ENCODE measurements around the gene ACP6. TPM values are rescaled to one million over a fixed set of nuclear protein-coding genes. Genes with fewer than 3 reads are reported as not detected.

Gene ACP6
- total and polyA plus RNA-seq, 10 of the 15 experiments (the other 5 are each of a cell fraction or from before 2014, with no cell fraction given): 3.1 to 19.7 (median 9.4) TPM

- Histone ChIP-seq H4K20me1 (ENCODE audit: control insufficient read depth, insufficient read depth) (no peaks in the 10 kb centered on the region), H3K4me2 (ENCODE audit: control insufficient read depth, insufficient read depth) (peak overlapping the region; percentile 97), H2AFZ (ENCODE audit: control insufficient read depth, low read depth, low read length) (peak overlapping the region; percentile 61), H3K9ac (ENCODE audit: control insufficient read depth, insufficient read depth, low read length) (peak overlapping the region; percentile 79), H3K27ac (ENCODE audit: control insufficient read depth, insufficient read depth) (peak overlapping the region; percentile 35), H3K36me3 (ENCODE audit: control insufficient read depth in 2 of 2, insufficient read depth in 2 of 2, low read length in 1 of 2) (no peaks in the 10 kb centered on the region), H3K79me2 (ENCODE audit: control insufficient read depth, insufficient read depth, low read length) (peaks cover 10% of the 10 kb centered on the region), H3K9me3 (replicated peaks; ENCODE audit: control insufficient read depth, insufficient read depth, low read length) (no peaks in the 10 kb centered on the region), H3K4me3 (peak overlapping the region; percentile 73), H3K4me1 (ENCODE audit: control insufficient read depth, insufficient read depth, low read length) (peaks cover 12% of the 10 kb centered on the region), H3K27me3 (replicated peaks in 1 of 2; ENCODE audit: control insufficient read depth in 2 of 2, insufficient read depth in 2 of 2, low read length in 1 of 2) (peaks cover 0 to 3% of the 10 kb centered on the region in 2 experiments; a peak in 2 of 4 replicates)
- DNase-seq (ENCODE audit: low read depth, low spot score) (no peak), ATAC-seq (no peak; the same call in 2 of the 3 replicates), FAIRE-seq (no peak)
- 0% methylated on average over 3 of the region's 42 CpGs for WGBS (ENCODE audit: insufficient coverage, insufficient replicate concordance, low lambda C conversion rate, missing lambda C conversion rate)
- RAD21 ChIA-PET (ENCODE audit: unreplicated experiment): no interaction called here
- SMC1A ChIA-PET (ENCODE audit: uncharacterized antibody, unreplicated experiment): no interaction called here
- in situ Hi-C loops (cut with MboI): no loop called here
- CTCF ChIA-PET: interaction anchor here (1.3 to 1.7 kb wide), 3 partner anchors 26 to 41 kb away, joined by 5 to 6 read pairs (median 5); no protein-coding TSS in a partner anchor
- intact Hi-C loops (cut with micrococcal nuclease; ENCODE audit: unreplicated experiment): no loop called here
- BruUV-seq (replicated peaks): no TSS peak
- POLR2A ChIA-PET: interaction anchor here (1.5 kb wide), 1 partner anchor 11 kb away, joined by 3 read pairs; a partner anchor contains a TSS
- TF ChIP-seq, protein P1, sequence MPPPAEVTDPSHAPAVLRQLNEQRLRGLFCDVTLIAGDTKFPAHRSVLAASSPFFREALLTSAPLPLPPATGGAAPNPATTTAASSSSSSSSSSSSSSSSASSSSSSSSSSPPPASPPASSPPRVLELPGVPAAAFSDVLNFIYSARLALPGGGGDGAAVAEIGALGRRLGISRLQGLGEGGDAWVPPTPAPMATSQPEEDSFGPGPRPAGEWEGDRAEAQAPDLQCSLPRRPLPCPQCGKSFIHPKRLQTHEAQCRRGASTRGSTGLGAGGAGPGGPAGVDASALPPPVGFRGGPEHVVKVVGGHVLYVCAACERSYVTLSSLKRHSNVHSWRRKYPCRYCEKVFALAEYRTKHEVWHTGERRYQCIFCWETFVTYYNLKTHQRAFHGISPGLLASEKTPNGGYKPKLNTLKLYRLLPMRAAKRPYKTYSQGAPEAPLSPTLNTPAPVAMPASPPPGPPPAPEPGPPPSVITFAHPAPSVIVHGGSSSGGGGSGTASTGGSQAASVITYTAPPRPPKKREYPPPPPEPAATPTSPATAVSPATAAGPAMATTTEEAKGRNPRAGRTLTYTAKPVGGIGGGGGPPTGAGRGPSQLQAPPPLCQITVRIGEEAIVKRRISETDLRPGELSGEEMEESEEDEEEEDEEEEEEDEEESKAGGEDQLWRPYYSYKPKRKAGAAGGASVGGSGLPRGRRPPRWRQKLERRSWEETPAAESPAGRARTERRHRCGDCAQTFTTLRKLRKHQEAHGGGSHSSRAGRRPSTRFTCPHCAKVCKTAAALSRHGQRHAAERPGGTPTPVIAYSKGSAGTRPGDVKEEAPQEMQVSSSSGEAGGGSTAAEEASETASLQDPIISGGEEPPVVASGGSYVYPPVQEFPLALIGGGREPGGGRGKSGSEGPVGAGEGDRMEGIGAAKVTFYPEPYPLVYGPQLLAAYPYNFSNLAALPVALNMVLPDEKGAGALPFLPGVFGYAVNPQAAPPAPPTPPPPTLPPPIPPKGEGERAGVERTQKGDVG (CRISPR knock-in tag; IDR thresholded peaks at IDR 0.05): no peak
- TF ChIP-seq IRF3 (IDR thresholded peaks at IDR 0.05): no peak
- no peak for TF ChIP-seq ZNF274 (IDR thresholded peaks at IDR 0.05; ENCODE audit: insufficient read depth, insufficient read length)
- TF ChIP-seq NFYA (IDR thresholded peaks at IDR 0.05; ENCODE audit: borderline replicate concordance, low read depth, low read length): no peak
- TF ChIP-seq YY1 (IDR thresholded peaks at IDR 0.05; ENCODE audit: low read depth, low read length): peak; percentile 9; the same call in 1 of the 2 replicates
- no peak for TF ChIP-seq NFXL1 (IDR thresholded peaks at IDR 0.05; ENCODE audit: borderline replicate concordance)
- no peak for TF ChIP-seq BHLHE40 (IDR thresholded peaks at IDR 0.05; ENCODE audit: borderline replicate concordance in 1 of 2, low read depth in 2 of 2, low read length in 1 of 2)
- no peak for TF ChIP-seq ZNF24 (IDR thresholded peaks at IDR 0.05)
- TF ChIP-seq, protein P2, sequence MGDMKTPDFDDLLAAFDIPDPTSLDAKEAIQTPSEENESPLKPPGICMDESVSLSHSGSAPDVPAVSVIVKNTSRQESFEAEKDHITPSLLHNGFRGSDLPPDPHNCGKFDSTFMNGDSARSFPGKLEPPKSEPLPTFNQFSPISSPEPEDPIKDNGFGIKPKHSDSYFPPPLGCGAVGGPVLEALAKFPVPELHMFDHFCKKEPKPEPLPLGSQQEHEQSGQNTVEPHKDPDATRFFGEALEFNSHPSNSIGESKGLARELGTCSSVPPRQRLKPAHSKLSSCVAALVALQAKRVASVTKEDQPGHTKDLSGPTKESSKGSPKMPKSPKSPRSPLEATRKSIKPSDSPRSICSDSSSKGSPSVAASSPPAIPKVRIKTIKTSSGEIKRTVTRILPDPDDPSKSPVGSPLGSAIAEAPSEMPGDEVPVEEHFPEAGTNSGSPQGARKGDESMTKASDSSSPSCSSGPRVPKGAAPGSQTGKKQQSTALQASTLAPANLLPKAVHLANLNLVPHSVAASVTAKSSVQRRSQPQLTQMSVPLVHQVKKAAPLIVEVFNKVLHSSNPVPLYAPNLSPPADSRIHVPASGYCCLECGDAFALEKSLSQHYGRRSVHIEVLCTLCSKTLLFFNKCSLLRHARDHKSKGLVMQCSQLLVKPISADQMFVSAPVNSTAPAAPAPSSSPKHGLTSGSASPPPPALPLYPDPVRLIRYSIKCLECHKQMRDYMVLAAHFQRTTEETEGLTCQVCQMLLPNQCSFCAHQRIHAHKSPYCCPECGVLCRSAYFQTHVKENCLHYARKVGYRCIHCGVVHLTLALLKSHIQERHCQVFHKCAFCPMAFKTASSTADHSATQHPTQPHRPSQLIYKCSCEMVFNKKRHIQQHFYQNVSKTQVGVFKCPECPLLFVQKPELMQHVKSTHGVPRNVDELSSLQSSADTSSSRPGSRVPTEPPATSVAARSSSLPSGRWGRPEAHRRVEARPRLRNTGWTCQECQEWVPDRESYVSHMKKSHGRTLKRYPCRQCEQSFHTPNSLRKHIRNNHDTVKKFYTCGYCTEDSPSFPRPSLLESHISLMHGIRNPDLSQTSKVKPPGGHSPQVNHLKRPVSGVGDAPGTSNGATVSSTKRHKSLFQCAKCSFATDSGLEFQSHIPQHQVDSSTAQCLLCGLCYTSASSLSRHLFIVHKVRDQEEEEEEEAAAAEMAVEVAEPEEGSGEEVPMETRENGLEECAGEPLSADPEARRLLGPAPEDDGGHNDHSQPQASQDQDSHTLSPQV (IDR thresholded peaks at IDR 0.05): no peak
- no peak for TF ChIP-seq CBFB (IDR thresholded peaks at IDR 0.05; ENCODE audit: low read depth)
- TF ChIP-seq EP300 (IDR thresholded peaks at IDR 0.05; ENCODE audit: borderline replicate concordance in 1 of 2, control insufficient read depth in 1 of 2, low read depth in 2 of 2, low read length in 2 of 2): no peak
Observed at GRCh38 chr1:147600119-147601111, 69.9 kb downstream of the ACP6 start.
